GM15510 (cell line): Measurements from ENCODE around the gene BMAL1.

Experiments
- POLR2A ChIP-seq: IDR thresholded peaks from 3 replicates; pipeline ENCODE4 v1.6.1; 2011; ENCODE audit warnings: borderline replicate concordance; ENCODE audit not compliant: insufficient read length; ENCODE audit errors: extremely low read depth

Gene BMAL1

DNA sequence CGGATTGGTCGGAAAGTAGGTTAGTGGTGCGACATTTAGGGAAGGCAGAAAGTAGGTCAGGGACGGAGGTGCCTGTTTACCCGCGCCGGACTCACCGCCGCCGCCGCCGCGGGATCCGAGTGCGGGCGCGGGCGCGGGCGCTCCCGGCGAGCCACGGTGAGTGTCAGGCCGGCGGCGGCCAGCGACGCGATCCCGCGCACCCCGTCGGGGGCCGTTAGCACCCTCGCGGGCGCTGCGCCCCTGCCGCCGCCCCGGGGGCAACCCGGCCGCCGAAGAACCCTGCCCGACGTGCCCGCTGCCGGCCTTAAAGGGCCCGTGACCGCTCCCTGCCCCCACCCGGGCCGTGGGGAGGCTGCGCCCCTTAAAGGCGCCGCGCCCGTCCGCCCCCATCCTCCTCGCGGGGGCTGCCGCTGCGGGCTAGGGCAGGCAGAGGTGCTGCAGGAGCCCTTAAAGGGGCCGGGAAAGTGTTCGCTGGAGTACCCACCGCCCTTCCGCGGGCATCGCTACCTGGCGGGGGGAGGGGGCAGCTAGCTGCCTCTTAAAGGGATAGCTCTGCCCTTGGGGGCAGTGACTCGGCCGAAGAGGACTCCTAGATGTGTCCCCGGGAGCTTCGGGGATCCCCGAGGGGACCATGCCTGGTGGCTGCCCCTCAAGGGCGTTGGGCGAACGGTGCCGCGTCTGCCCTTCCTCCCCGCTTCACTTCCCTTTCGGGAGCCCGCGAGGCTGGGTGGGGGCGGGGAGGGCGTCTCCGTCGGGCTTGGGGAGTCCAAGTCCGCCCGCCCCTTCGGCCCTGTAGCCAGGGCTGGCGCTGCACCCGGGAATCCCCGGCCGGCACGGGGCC lies at the start of gene BMAL1:
Gene BMAL1, plus strand, starts transcription at position 23 of the 841 bp plus-strand sequence. CDS start 76,519 bp downstream, outside the sequence.
- peak; percentile 43 for TF ChIP-seq POLR2A

DNA sequence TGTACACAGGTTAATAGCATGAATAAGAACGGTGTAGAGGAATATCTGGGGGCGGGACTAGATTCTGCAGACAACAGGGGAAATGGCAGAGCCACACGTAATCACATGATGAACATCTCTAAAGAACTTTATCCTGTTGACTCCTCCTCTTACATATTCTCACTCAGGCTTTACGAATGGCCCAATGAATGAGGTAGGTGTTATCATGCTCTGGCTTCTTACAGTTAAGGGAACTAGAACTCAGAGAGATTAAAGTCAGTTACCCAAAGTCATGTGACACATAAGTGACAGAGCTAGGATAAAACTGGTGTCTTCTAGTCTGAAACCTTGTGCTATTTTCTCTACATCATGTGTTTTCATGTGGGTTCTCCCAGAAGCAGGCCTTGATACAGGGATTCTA lies 49.0 kb upstream of the BMAL1 start:
- no peak for TF ChIP-seq POLR2A

DNA sequence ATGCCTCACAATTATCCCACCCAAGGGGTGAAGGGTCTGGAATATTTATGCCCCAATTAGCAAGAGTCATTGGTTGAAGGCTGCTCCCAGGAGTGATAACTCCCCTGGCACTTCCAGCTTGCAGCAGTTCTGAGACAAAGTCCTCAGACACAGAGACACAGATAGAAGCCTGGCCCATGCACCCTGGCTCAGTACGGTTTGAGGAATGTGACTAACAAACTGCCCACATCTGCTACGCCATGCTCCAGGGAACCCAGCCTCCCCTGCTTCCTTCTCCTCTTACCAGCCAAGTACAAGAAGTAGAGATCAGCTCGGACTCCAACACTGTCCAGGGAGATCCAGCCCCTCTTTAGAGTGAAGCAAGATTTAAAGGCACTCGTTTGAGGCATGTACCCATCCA lies 48.5 kb upstream of the BMAL1 start:
- no peak for TF ChIP-seq POLR2A

DNA sequence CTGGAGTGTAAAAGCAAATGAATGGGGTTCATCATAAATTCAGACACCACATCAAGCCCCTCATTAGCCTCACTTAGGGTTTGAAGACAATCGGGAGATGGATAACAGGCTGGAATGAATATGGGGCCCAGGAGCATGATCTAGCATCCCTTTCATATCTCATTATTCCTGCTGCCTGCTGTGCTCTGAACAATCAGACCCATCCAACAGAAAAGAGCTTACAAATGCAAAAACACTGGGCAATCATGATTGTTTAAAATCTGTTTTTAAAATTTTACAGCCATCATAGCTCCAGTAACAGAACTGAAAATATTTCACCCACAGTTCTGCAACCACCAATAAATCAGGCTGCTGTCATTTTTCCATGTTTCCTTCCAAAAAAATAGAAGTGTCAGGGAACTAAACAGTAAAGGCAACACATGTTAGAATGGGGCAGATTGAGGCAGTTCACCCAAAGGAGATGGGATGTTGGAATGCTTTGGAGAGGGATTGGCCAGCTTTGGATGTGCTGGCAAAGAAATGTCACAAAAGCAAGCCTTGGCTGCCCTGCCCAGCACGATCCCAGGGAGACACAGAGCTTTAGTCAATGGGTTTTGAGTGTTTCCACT lies 47.8 kb upstream of the BMAL1 start:
- no peak for TF ChIP-seq POLR2A

DNA sequence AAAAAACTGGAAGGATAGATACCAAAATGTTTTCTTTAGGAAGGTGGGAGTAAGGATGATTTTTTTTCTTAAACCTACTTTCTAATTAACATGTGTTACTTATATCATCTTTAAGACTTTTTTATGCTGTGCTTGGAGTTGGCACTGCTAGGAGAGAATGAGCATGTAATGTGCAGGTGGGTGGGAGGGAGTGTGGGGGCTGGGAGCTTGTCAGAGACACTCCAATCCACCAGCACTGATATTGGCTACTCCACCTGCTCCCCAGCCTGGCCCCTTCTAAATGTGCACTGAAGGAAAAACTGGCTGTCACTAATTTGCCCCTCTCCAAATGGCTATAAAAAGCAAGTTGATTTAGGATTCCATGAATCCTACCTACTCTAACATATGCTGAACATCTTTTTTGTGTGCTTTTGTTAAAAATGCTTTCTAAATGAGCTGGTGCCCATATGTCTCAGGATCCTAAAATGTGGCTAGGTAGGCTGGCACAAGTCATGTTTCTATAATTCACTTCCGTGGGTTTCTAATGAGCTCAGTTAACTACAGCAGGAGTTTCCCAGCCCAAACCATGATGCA lies 44.3 kb upstream of the BMAL1 start:
- TF ChIP-seq POLR2A: no peak

DNA sequence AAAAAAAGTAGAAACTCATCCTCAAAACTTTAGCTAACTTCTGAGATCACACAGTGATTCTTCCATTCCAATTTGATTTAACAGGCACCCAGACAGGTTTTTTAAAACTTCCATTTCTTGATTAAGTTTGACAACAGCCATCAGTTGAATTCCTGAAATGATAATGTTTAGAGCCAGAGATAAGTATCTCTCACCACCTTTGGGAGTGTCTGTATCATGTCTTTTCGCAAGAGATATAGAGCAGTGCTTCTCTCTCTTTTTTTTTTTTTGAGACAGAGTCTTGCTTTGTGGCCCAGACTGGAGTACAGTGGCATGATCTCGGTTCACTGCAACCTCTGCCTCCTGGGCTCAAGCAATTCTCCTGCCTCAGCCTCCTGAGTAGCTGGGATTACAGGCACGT lies 41.7 kb upstream of the BMAL1 start:
- no peak for TF ChIP-seq POLR2A

DNA sequence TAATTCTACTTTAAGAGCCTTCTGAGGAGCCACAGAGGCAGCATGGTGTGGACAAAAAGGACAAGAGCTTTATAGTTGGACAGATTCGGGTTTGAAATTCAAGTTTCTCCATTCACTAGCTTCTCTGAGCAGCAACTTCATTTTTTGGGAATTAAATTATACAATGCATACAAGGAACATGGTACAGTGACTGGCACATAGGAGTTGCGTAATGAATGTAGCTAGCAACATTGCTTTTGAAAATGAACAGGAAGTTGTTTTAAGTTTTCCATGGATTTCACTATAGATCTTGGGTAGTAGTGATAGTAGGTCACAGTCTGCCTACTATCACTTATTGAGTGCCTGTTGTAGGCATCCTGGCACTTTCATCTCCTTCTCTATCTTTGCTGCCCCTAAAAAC lies 41.0 kb upstream of the BMAL1 start:
- TF ChIP-seq POLR2A: no peak

DNA sequence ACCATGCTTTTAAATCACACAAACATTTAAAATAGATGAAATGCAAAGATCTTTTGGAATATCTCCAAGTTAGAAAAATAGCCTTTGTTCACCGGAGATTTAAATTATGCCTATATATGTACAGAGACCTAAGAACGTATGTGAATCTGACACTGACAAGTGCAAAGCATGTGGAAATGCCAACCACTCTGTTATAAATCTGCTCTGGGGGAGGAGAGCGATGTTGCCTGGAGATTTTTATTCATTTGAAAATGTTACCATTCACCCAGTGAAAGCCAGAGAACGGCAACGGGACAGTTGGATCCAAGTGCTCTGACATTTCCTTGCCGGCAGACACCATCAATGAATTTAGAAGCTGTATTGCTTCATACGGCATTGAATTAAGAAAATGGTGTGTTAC lies 39.8 kb upstream of the BMAL1 start:
- no peak for TF ChIP-seq POLR2A

DNA sequence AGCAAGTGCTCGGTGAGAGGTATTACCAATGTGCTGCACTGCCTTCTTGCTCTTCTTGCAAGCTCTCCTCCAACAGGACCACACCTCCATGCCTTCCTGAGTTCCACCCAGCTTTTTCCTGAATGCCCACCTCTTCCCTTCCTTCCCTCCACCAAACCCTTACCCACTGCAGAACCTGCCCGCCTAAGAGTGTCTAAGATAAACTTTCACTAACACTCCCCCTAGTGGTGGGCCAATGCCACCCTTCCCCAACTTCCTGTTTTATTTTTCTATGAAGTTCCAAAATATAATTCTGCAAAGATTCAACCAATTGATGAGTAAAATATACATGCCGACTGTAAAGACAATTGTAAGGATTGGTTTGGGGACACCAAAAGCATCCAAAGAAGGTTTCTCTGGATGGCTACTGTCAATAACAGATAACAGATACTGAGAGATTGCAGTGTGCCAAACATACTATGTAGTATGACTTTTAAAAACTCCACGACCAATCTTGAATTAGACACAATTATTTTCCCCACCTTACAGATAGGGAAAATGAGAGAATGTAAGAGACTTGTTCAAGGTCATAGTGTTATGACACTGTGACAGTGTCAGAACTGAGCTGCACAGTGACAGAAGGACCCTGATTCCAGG lies 38.6 kb upstream of the BMAL1 start:
- no peak for TF ChIP-seq POLR2A

DNA sequence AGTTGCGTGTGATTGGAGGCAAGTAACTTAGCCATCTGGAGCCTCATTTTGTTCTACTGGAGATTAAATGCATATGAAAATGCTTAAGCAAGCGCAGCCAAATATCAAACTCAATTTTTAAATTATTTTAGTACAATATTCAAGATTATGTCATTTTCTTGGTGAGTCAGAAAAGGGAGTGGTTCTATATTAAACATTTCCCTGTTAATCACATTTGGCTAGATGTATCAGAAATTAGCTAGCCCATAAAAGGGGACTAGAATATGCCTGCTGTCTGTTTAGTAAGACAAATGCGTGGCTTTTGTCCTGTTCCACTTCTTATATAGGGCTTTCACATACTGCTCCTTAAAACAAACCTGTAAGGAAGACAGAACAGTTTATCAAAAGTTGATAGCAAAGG lies 35.0 kb upstream of the BMAL1 start:
- TF ChIP-seq POLR2A: no peak

DNA sequence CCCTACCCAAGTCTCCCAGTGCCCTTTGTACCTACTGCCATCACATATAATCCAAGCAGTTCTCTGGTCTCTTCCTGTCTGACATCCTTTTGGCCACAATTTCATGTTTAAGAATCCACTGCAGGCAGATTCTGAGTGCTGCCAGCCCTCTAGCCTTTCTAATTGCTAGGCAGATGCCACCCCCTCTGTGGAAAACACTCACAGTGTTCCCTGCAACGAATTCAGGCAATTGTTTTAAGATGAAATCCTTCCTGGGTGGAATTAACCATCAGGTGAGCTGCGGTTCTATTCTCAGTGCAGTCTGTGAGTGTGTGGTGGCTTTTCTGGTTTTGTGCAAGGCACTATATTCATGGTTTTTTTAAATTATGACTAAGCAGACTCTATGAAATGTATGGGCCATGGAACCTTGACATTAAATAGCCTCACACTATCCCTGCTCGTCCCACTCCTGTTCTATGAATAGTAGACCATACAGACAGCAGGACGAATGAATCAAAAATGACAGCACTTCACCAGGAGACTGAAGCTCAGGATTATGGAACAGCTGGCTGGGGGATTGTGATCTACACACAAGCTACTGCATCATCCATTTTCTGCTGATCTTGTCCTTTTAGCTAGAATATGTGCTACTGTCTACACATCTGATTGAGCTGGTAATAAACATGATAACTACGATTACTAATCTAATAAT lies 29.8 kb upstream of the BMAL1 start:
- TF ChIP-seq POLR2A: no peak

DNA sequence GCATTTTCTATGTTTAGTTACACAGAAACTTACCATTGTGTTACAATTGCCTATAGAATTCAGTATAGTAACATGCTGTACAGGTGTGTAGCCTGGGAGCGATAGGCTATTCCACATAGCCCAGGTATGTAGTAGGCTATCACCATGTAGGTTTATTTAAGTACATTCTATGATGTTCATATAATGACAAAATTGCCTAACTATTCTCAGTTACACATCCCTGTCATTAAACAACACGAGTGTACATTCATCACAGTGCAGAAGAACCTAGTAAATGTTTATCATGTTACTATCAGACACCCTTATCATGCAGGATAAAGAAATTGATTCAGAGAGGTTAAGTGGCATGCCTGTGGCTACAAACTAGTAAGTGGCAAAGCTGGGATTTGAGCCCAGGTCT lies 28.4 kb upstream of the BMAL1 start:
- no peak for TF ChIP-seq POLR2A

DNA sequence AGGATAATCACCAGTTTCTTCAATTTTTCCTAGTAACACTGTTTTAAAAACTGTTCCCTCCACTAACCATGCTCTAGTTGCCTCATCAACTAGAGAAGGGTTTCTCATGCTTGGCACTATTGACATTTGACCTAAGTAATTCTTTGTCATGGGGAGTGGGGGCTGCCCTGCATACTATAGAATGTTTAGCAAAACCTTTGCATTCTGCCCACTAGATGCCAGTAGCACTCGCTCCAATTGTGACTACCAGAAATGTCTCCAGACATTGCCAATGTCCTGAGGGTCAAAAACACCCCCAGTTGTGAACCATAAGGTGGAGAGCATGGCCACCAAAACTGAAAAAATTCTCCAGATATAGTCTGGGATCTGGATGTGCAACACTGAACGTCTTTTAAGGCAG lies 27.6 kb upstream of the BMAL1 start:
- TF ChIP-seq POLR2A: no peak

DNA sequence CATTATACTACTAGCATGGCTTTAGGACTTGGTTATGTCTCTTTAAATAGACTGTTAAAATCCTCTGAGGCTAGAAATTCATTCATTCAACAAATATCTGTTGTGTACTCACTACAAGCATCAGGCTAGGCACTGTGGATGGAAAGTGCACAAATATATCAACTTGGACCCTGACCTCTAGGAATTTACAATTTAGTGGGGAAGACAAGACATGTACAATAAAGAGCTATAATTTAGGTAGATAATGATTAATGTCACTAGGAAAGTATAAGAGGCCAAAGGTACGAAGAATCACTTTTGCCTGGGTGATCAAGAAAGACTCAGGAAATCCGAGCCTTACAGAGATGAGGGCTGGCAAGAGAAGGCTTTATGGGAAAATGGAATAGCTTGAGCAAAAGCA lies 25.6 kb upstream of the BMAL1 start:
- no peak for TF ChIP-seq POLR2A

DNA sequence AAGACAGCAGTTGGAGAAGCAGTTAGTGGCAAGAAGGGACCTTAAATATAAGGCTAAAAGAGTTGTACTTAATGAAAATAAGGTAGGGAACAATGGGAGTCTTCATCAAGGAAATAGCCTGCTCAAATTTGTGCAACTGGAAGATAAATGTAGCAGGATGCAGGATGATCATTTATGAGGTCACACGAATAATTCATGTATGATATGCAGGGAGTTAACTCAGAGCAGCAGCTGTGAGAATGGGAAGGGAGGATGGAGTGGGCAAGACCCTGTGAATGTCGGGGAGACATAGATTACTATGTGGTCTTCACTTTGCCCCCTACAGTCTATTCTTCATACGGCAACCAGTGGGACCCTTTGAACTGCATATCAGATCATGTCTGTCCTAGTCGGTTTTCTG lies 25.2 kb upstream of the BMAL1 start:
- TF ChIP-seq POLR2A: no peak

DNA sequence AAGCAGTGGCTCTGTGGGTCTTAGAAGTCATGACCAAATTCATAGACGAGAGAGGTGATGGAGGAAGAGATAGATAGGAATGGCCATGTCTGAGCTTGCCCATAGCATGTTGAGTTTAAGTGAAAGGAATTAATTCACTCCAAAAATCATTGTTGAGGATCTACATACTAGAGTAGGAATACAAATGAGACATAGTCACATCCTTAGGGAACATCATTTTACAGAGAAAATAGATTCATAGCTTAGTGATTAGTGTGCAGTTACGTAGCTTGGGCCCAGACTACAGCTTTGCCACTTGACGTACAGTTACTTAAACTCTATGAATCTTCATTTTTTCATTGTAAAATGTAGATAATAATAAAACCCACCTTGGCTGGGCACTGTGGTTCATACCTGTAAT lies 21.4 kb upstream of the BMAL1 start:
- TF ChIP-seq POLR2A: no peak

DNA sequence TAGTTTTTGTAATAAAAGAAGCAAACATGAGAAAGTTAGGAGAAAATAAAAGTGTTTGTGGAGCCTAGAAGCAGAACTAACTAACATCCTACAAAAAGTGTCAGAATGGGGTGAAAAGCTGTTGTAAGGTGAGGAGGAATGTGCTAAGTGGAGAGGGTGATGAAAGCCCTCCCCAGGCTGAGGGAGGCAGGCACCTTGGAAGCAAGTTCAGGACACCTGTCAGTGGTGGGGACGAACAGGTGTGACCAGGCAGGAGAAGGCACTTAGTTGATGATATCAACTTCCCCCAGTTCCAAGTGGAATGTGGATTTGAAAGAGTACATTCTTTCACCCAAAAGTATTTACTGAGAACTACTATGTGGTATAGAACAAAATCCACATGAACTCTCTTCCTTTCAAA lies 18.7 kb upstream of the BMAL1 start:
- no peak for TF ChIP-seq POLR2A
